Measurements from ENCODE around the gene GPC6. TPM values are rescaled to one million over a fixed set of nuclear protein-coding genes. Genes with fewer than 3 reads are reported as not detected.

Gene GPC6
- total and polyA plus RNA-seq, 2 donors (not counting 1 experiment from before 2014, with no cell fraction given): not detected

DNA sequence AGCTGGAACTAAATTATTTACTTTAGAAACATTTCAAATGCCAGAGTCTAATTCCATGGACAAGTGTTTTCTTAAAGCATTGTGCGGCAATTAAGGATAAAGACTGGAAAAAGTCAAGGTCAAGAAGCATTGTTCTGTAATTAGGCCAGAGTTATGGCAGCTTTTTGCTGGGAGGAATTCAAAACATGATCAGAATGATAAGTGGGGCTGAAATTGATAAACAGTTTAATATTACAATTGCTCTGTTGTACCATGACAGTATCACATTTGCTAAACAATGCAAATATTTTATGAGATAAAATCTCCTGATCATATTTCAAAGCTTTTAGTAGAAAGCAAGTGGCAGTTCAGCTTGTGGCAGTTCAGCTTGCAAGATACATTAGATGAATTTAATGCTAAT is 513.7 kb downstream of the GPC6 start:
- no peak for ATAC-seq (ENCODE audit: low read depth)
- TF ChIP-seq, protein P1, sequence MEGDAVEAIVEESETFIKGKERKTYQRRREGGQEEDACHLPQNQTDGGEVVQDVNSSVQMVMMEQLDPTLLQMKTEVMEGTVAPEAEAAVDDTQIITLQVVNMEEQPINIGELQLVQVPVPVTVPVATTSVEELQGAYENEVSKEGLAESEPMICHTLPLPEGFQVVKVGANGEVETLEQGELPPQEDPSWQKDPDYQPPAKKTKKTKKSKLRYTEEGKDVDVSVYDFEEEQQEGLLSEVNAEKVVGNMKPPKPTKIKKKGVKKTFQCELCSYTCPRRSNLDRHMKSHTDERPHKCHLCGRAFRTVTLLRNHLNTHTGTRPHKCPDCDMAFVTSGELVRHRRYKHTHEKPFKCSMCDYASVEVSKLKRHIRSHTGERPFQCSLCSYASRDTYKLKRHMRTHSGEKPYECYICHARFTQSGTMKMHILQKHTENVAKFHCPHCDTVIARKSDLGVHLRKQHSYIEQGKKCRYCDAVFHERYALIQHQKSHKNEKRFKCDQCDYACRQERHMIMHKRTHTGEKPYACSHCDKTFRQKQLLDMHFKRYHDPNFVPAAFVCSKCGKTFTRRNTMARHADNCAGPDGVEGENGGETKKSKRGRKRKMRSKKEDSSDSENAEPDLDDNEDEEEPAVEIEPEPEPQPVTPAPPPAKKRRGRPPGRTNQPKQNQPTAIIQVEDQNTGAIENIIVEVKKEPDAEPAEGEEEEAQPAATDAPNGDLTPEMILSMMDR (IDR thresholded peaks at IDR 0.05): no peak
- no peak for TF ChIP-seq EZH2 (IDR thresholded peaks at IDR 0.05; ENCODE audit: borderline replicate concordance, insufficient read depth, low read depth, low read length, poor library complexity, severe bottlenecking)
- no peaks in the 10 kb centered on the region for H3K9me3 ChIP-seq (ENCODE audit: control extremely low read depth in 1 of 3, control insufficient read depth in 2 of 3, insufficient read depth in 1 of 3, low read length in 2 of 3)
- POLR2A ChIA-PET: no interaction called here
- Mint-ChIP-seq H3K27ac (no peak overlapping the region), H3K4me3 (no peak overlapping the region), H3K9me3 (ENCODE audit: insufficient read depth) (no peaks in the 10 kb centered on the region), H3K4me1 (no peaks in the 10 kb centered on the region), H3K27me3 (no peaks in the 10 kb centered on the region)
- DNase-seq: no peak
- intact Hi-C loops (cut with micrococcal nuclease): no loop called here
- H3K36me3 ChIP-seq (replicated peaks in 1 of 2; ENCODE audit: control extremely low read depth in 1 of 2, control insufficient read depth in 1 of 2, extremely low read depth in 1 of 2, insufficient read depth in 2 of 2, low read length in 1 of 2): no peaks in the 10 kb centered on the region
- no peaks in the 10 kb centered on the region for H4K20me1 ChIP-seq (ENCODE audit: control insufficient read depth, insufficient read depth, low read length, poor library complexity, severe bottlenecking)
- no peak overlapping the region for H3K9ac ChIP-seq (ENCODE audit: low read length)
- H3K27ac ChIP-seq (ENCODE audit: low read length in 2 of 2): no peak overlapping the region
- no peaks in the 10 kb centered on the region for H3K79me2 ChIP-seq (ENCODE audit: control insufficient read depth, insufficient read depth, low read length)
- H2AFZ ChIP-seq (ENCODE audit: insufficient read depth, low read depth, low read length, poor library complexity, severe bottlenecking): no peak overlapping the region
- no peaks in the 10 kb centered on the region for H3K4me1 ChIP-seq (ENCODE audit: control insufficient read depth in 2 of 2, insufficient read depth in 2 of 2, low read length in 2 of 2)
- no peak overlapping the region for H3K4me2 ChIP-seq (replicated peaks; ENCODE audit: low read depth, low read length, poor library complexity, severe bottlenecking)
- 100% methylated on average over 1 of the region's 1 CpG for WGBS (ENCODE audit: insufficient coverage)
- H3K4me3 ChIP-seq (ENCODE audit: control extremely low read depth in 1 of 5, extremely low read depth in 1 of 5, insufficient read depth in 1 of 5, low read depth in 2 of 5, low read length in 4 of 5): no peak overlapping the region
- CTCF ChIA-PET: no interaction called here
- no peaks in the 10 kb centered on the region for H3K27me3 ChIP-seq (replicated peaks in 1 of 4; ENCODE audit: control extremely low read depth in 1 of 4, control insufficient read depth in 3 of 4, insufficient read depth in 4 of 4, low read length in 3 of 4)

DNA sequence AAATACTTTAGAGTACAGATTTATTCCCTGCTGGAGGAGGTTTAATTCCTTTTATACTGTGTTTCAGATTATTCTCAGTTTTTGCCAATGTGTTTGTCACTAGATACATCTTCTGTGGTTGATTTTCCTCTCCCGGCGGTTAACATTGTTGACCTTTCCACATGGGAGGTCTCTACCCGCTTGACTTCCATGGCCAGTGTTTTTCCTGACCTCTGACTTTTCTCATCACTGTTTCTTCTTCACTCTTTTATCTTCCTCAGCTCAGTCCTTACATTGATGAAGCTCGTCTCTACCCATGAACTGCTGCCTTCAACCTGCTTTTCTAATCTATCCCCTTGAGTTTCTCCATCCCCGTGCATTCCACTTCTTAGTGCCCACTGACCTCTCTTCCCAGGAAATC is 517.4 kb downstream of the GPC6 start:
- Histone ChIP-seq H3K27ac (ENCODE audit: low read length in 2 of 2) (no peak overlapping the region), H3K79me2 (ENCODE audit: control insufficient read depth, insufficient read depth, low read length) (no peaks in the 10 kb centered on the region), H3K27me3 (replicated peaks in 1 of 4; ENCODE audit: control extremely low read depth in 1 of 4, control insufficient read depth in 3 of 4, insufficient read depth in 4 of 4, low read length in 3 of 4) (no peaks in the 10 kb centered on the region), H3K9me3 (ENCODE audit: control extremely low read depth in 1 of 3, control insufficient read depth in 2 of 3, insufficient read depth in 1 of 3, low read length in 2 of 3) (no peaks in the 10 kb centered on the region), H3K4me2 (replicated peaks; ENCODE audit: low read depth, low read length, poor library complexity, severe bottlenecking) (no peak overlapping the region), H3K9ac (ENCODE audit: low read length) (no peak overlapping the region), H3K36me3 (replicated peaks in 1 of 2; ENCODE audit: control extremely low read depth in 1 of 2, control insufficient read depth in 1 of 2, extremely low read depth in 1 of 2, insufficient read depth in 2 of 2, low read length in 1 of 2) (no peaks in the 10 kb centered on the region), H4K20me1 (ENCODE audit: control insufficient read depth, insufficient read depth, low read length, poor library complexity, severe bottlenecking) (no peaks in the 10 kb centered on the region), H3K4me3 (ENCODE audit: control extremely low read depth in 1 of 5, extremely low read depth in 1 of 5, insufficient read depth in 1 of 5, low read depth in 2 of 5, low read length in 4 of 5) (no peak overlapping the region), H3K4me1 (ENCODE audit: control insufficient read depth in 2 of 2, insufficient read depth in 2 of 2, low read length in 2 of 2) (no peaks in the 10 kb centered on the region), H2AFZ (ENCODE audit: insufficient read depth, low read depth, low read length, poor library complexity, severe bottlenecking) (no peak overlapping the region)
- ATAC-seq (ENCODE audit: low read depth): no peak
- ChIA-PET CTCF (interaction anchor here (0.6 kb wide), 1 partner anchor 12 kb away, joined by 3 read pairs; no protein-coding TSS in a partner anchor), POLR2A (no interaction called here)
- no peak overlapping the region for H3K4me3 Mint-ChIP-seq
- no peaks in the 10 kb centered on the region for H3K9me3 Mint-ChIP-seq (ENCODE audit: insufficient read depth)
- TF ChIP-seq EZH2 (IDR thresholded peaks at IDR 0.05; ENCODE audit: borderline replicate concordance, insufficient read depth, low read depth, low read length, poor library complexity, severe bottlenecking): no peak
- TF ChIP-seq, protein P1 (IDR thresholded peaks at IDR 0.05): no peak
- intact Hi-C loops (cut with micrococcal nuclease): no loop called here
- no peak for DNase-seq
- H3K27ac Mint-ChIP-seq: no peak overlapping the region
- no peaks in the 10 kb centered on the region for H3K27me3 Mint-ChIP-seq
- WGBS (ENCODE audit: insufficient coverage): 90% methylated on average over 3 of the region's 5 CpGs
- H3K4me1 Mint-ChIP-seq: no peaks in the 10 kb centered on the region

Measured in B cell (primary cell).